HL-60/S4 treated with phorbol 12-myristate 13-acetate at 8.2 ng/mL for 4 days and 3 days (cell line): ENCODE data around the gene KRT33A.
"Not testable (repeated sequence)": the region's sequence is repeated elsewhere in the genome, so short reads cannot be mapped to it uniquely, and the experiment has no call there.

ENCODE experiments used
- in situ Hi-C: fragments of 300-500 bp; cut with MboI; formaldehyde crosslinking; loops from 2 replicates; pipeline ENCODE4 v1.15.0; 2022; ENCODE audit warnings: low sequenced_read_pairs

The KRT33A gene

DNA sequence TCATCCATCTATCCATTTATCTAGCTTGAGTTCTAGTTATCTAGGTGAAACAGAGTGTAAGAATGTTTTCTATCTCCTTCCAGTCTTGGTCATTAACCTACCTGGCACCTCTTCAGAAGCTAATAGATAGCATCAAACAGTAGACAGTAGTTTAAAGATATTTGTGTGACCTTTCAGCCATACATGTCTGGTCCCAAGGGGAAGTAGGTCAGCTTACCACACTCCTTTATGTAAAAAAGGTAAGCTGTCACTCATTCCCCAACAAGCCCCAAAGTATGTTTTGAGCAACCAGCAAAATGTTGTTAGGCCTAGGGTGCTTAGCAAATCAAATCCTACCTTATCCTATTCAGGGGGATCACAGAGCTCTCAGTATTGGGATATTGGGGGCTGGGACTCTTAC, 15.4 kb upstream of the KRT33A start:
- in situ Hi-C loops = no loop called here

- in situ Hi-C loops = no loop called here
These were observed 13.3 kb upstream of the KRT33A start for GRCh38 chr17:41363881-41364280.

DNA sequence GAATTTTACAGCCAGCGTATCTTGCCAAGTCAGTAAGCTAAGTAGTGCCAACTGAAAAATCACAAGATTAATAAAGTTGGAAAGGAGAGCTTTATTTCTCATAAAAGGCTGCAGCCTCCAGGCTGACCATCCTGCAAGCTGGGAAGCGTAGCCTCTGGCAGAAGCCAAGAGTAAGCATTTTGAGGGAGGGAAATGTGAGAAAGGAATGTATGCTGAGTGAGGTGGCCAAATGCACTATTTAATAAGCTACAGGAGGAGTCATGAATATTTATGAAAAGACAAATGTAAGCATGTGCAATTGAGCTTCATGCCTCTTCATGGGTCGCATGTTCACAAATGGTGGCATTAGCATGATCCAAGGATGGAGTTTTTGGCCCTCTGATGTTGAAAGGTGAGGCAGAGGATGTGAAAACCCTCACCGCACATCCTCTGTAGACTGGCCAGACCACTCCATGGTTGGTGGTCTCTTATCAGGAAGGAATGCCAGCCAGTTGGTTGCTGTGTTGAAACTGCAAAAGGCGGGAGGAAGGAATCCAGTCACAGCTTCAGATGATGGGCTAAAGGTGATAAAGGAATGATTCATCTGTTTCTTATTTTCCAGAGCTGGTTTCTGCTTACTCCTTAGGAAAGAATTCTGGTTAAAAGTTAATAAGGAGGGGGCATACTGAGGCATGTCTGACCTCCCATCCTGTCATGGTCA, 9.8 kb upstream of the KRT33A start:
- in situ Hi-C loops = no loop called here

DNA sequence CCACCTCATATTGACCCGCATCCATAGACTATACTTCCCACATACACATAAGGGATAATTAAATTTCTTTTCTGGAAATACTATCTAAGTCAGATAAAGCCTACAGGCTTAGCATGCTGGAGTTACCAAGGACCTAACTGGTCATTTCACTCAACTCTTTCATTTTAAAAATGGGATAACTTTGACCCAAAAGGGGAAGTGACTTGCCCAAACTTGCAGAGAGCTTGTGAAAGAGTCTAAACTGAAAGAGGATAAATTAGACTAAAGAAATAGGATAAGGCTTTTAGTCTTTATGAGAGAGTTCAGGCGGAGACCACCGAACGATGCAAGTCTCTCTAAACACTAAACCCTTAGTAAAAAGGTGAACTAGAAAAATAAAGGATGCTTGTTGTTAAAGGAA, 3.9 kb upstream of the KRT33A start:
- in situ Hi-C loops = no loop called here

GRCh38 chr17:41352597-41353366, 2.2 kb upstream of the KRT33A start:
- in situ Hi-C loops = no loop called here

DNA sequence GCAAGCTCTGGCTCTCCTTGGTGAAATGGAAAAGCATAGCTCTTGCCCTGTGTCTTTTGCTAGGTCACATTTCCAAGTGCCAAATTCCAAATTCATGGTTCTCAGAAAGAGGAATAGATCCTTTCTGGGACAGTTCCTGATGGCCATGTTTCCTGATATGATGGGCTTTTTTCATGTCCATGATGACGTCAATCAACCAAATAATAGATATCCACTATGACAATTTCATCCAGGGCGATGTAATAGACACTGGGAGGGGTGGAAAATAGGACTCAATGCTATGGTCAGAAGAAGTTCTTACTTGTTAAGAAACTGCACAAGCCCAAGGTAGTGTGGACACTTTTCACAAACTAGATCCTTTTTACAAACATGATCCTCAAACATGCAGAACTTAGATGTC, 549 bp upstream of the KRT33A start:
- in situ Hi-C loops = no loop called here

DNA sequence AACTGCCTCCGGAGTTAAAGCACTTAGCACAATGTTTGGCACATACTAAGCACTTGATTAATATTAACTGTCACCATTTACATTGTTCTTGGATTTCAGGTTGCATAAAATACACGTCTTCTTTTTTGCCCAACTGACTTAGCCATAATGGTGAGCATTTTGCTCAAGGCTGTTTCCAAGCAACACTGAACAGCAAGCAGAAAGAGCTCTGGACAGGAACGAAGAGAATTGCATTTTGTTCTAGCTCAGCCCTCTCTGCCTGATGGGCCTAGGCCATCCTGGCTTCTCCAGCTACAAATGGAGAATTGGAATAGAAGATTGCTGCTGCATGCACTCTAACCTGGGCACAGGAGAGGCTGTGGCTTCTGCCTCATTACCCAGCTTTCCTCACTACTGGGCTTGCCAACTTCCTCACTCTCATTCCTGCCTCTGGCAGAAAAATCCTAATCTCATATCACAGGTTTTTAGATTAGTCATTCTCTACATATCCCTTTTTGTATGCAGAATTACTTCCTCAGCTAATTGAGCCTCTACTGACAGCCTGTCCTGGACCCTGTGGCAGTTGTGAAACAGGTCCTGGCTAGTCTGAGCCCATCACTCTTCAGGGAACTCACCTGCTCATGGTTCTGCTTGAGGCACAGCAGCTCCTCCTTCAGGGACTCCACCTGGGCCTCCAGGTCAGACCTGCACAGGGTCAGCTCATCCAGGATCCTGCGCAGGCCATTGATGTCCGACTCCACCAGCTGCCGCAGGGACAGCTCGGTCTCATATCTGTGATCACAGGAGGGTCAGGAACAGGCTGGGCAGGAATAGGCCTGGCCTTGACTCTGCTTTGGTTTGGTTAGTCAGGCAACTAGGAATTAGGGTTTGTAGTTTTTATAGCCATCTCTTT, 2.5 kb downstream of the KRT33A start:
- in situ Hi-C loops = no loop called here

DNA sequence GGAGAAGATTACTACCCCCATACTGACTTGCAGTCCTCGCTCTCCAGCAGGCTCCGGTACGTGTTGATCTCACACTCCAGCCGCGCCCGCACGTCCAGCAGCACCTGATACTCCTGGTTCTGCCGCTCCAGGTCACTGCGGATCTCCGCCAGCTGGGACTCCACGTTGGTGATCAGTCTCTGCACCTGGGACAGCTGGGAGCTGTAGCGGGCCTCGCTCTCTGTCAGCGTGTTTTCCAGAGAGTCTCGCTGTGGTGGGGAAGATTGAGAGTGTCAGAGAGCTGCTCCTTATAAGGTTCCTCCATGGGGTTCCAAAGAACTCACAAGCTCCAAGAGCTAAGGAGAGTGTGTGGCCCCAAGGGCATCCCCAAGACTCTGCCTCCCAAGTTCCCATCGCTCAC, 4.2 kb downstream of the KRT33A start:
- in situ Hi-C loops = not testable (repeated sequence)

- in situ Hi-C loops = no loop called here
These were observed 4.6 kb downstream of the KRT33A start for GRCh38 chr17:41345992-41346391.

GRCh38 chr17:41343029-41343428, 7.6 kb downstream of the KRT33A start:
- in situ Hi-C loops = no loop called here

GRCh38 chr17:41340934-41341861, 9.4 kb downstream of the KRT33A start:
- in situ Hi-C loops = no loop called here

- in situ Hi-C loops = no loop called here
These were observed 10.1 kb downstream of the KRT33A start for GRCh38 chr17:41340494-41340893.

DNA sequence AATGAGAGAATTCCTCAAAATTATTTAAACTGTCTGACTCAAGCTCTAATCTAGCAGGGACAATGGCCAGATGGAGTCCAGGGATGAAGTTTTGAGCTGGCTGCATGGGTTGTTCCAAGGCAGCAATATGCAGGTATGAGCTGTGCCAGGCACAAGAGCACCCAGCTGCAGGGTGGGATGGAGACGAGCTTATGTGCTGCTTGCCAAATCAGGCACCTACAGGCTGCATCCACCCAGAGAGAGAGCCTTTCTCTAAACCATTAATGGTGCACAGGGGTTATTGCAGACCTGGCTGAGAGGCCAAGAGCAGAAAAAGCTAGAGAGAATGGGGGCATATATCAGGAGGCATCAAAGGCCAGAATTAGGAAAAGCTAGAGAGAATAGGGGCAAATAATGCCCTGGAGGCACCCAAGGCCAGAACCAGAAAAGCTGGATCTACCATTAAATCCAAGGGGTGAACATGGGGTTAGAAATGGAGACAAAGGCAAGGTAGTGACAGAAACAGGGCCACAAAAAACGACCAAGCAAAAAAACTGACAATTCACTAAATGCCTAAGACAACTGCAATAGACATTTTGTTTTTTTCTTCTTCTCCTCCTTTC, 11.0 kb downstream of the KRT33A start:
- in situ Hi-C loops = no loop called here

GRCh38 chr17:41338961-41339485, 11.6 kb downstream of the KRT33A start:
- in situ Hi-C loops = no loop called here

- in situ Hi-C loops = no loop called here
These were observed 14.9 kb downstream of the KRT33A start for GRCh38 chr17:41335747-41336146.

- in situ Hi-C loops = no loop called here
These were observed 16.0 kb downstream of the KRT33A start for GRCh38 chr17:41334385-41335305.

GRCh38 chr17:41333836-41334235, 16.8 kb downstream of the KRT33A start:
- in situ Hi-C loops = no loop called here

- in situ Hi-C loops = no loop called here
These were observed 17.5 kb downstream of the KRT33A start for GRCh38 chr17:41333098-41333497.

DNA sequence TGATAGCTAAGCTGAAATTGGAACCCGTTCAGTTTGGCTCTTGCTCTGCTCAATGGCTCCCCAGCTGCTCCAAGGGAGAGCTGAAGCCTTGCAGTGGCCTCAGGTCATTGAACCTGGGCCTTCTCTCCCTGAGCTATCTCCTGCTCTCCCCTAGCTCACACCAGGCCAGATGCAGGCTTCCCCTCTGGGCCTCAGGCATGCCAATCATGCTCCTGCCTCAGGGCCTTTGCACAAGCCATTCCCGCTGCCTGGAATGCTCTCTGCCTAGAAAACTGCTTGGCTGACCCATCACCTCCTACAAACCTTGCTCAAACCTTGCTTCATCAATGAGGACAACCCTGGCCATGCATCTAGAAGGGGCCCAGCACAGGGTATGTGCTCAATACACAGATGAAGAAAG, 18.4 kb downstream of the KRT33A start:
- in situ Hi-C loops = no loop called here
